Body of pancreas (tissue), 4 donors: ENCODE results near the gene GP9. TPM values are rescaled to one million over a fixed set of nuclear protein-coding genes. Genes with fewer than 3 reads are reported as not detected.

ENCODE experiments used
- ATAC-seq: fragments of 150-250 bp; one replicate; pipeline ENCODE4 v1.9.1; 2016
- DNase-seq, 4 donors: peaks; one replicate each; pipeline ENCODE4 v3.0.0-alpha.2; 2019
- H3K27ac ChIP-seq, 4 donors: fragments of 200-600 bp; sonication (generic); 1 replicate in 3 of 4; 2 replicates in 1 of 4; pipeline versions ENCODE4 v1.5.1 to v1.6.1; 2016 to 2019; ENCODE audit warnings: mild to moderate bottlenecking in 1 of 4, mixed read lengths in 1 of 4, moderate library complexity in 1 of 4
- H3K27me3 ChIP-seq, 2 donors: fragments of 200-600 bp; sonication (generic); one replicate each; pipeline ENCODE4 v1.6.0; 2016; ENCODE audit warnings: mild to moderate bottlenecking in 1 of 2
- H3K36me3 ChIP-seq, 2 donors: fragments of 200-600 bp; sonication (generic); replicated peaks in 1 of 2; 2 replicates each; pipeline ENCODE4 v1.5.1; 2016; ENCODE audit warnings: low read depth in 2 of 2; ENCODE audit not compliant: insufficient read depth in 1 of 2
- H3K4me1 ChIP-seq: fragments of 200-600 bp; sonication (generic); one replicate; pipeline ENCODE4 v1.6.0; 2016
- H3K4me3 ChIP-seq, 2 donors: fragments of 200-600 bp; sonication (generic); 1 replicate in 1 of 2; 2 replicates in 1 of 2; pipeline ENCODE4 v1.5.1; 2016 to 2019
- H3K9me3 ChIP-seq, 3 donors: fragments of 200-600 bp; sonication (generic); 1 replicate in 2 of 3; 2 replicates in 1 of 3; pipeline ENCODE4 v1.5.1; 2016
- CTCF ChIP-seq, 7 experiments: fragments of 450-650 bp in 4 of 7; fragments of 200-600 bp in 3 of 7; sonication (generic) in 3 of 7; IDR thresholded peaks; one replicate each; pipeline ENCODE4 v1.5.1; 2016 to 2019; ENCODE audit warnings: antibody characterized with exemption in 7 of 7
- POLR2A ChIP-seq, 3 donors: fragments of 450-650 bp; IDR thresholded peaks; one replicate each; pipeline ENCODE4 v1.6.1; 2016; ENCODE audit warnings: antibody characterized with exemption in 3 of 3, mild to moderate bottlenecking in 2 of 3
- WGBS, 2 donors: methylation state at CpG; one replicate each; pipeline ENCODE4 v1.1.5; 2017; 5-methylcytosine and 5-hydroxymethylcytosine counted together
- intact Hi-C: fragments of 100-400 bp; cut with DNase I; formaldehyde crosslinking; loops from one replicate; pipeline ENCODE4 v1.15.1; 2023
- total RNA-seq, 2 donors: library from RNA; depleted of rRNA; stranded (reverse); fragments of >200 nt; gene quantifications; one replicate each; pipeline ENCODE4 v1.1.0, GENCODE V29; 2016

GP9 gene
- total RNA-seq, 2 donors from 2014 or later, result not detected

- 77 to 79% methylated on average over 15 of the region's 15 CpGs for WGBS, 2 donors
- ATAC-seq (no peak), DNase-seq (peak in 3 of 4 donors; percentile 47 to 59 (median 55))
- TF ChIP-seq POLR2A (IDR thresholded peaks at IDR 0.05), result no peak
- no peak for TF ChIP-seq CTCF (IDR thresholded peaks at IDR 0.05)
- Histone ChIP-seq H3K27ac (peak overlapping the region in 1 of 4 donors; percentile 37), H3K9me3 (no peaks in the 10 kb centered on the region), H3K27me3 (no peaks in the 10 kb centered on the region), H3K4me1 (peaks cover 10% of the 10 kb centered on the region), H3K36me3 (no peaks in the 10 kb centered on the region), H3K4me3 (no peak overlapping the region)
- intact Hi-C loops, result no loop called here
Measured at GRCh38 chr3:129022114-129023007, 38.2 kb upstream of the GP9 start.

GRCh38 chr3:129023008-129023358 lies 37.6 kb upstream of the GP9 start:
- H3K4me3 ChIP-seq, result no peak overlapping the region
- 62 to 69% methylated on average over 1 of the region's 1 CpG for WGBS, 2 donors
- DNase-seq (no peak), ATAC-seq (no peak)
- H3K36me3 ChIP-seq, result no peaks in the 10 kb centered on the region
- peak overlapping the region in 1 of 4 donors; percentile 37 for H3K27ac ChIP-seq
- H3K9me3 ChIP-seq, result no peaks in the 10 kb centered on the region
- TF ChIP-seq POLR2A (IDR thresholded peaks at IDR 0.05), result no peak
- TF ChIP-seq CTCF (IDR thresholded peaks at IDR 0.05), result no peak
- intact Hi-C loops, result no loop called here
- H3K27me3 ChIP-seq, result no peaks in the 10 kb centered on the region
- H3K4me1 ChIP-seq, result peaks cover 13% of the 10 kb centered on the region

- 25 to 35% methylated on average over 2 of the region's 2 CpGs for WGBS, 2 donors
- no peaks in the 10 kb centered on the region for H3K36me3 ChIP-seq
- no peak overlapping the region for H3K4me3 ChIP-seq
- ATAC-seq, result no peak
- H3K27me3 ChIP-seq, result no peaks in the 10 kb centered on the region
- intact Hi-C loops, result no loop called here
- no peak for TF ChIP-seq POLR2A (IDR thresholded peaks at IDR 0.05)
- TF ChIP-seq CTCF (IDR thresholded peaks at IDR 0.05), result peak in 4 of 7 experiments; percentile 34 to 51 (median 39)
- DNase-seq, result peak in 1 of 4 donors; percentile 38
- peaks cover 13% of the 10 kb centered on the region for H3K4me1 ChIP-seq
- H3K9me3 ChIP-seq, result no peaks in the 10 kb centered on the region
- H3K27ac ChIP-seq, result no peak overlapping the region
Measured at GRCh38 chr3:129023909-129024308, 36.7 kb upstream of the GP9 start.

- Histone ChIP-seq H3K27me3 (no peaks in the 10 kb centered on the region), H3K9me3 (no peaks in the 10 kb centered on the region), H3K4me3 (no peak overlapping the region), H3K27ac (peak overlapping the region in 1 of 4 donors; percentile 31), H3K36me3 (no peaks in the 10 kb centered on the region), H3K4me1 (peaks cover 13% of the 10 kb centered on the region)
- no peak for ATAC-seq
- TF ChIP-seq CTCF (IDR thresholded peaks at IDR 0.05), result no peak
- no peak for TF ChIP-seq POLR2A (IDR thresholded peaks at IDR 0.05)
- WGBS, 2 donors, result 79 to 86% methylated on average over 12 to 15 of the region's 15 CpGs
- intact Hi-C loops, result no loop called here
- no peak for DNase-seq
Measured at GRCh38 chr3:129025108-129025507, 35.5 kb upstream of the GP9 start.
